ENCODE measurements around the gene CLDN7.
A peak's percentile ranks its signal among the peaks of the same experiment; 100 is the strongest.

CLDN7 gene, protein sequence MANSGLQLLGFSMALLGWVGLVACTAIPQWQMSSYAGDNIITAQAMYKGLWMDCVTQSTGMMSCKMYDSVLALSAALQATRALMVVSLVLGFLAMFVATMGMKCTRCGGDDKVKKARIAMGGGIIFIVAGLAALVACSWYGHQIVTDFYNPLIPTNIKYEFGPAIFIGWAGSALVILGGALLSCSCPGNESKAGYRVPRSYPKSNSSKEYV

GRCh38 chr17:7262192-7262934 is at the start of gene CLDN7:
TSS of gene CLDN7 (minus strand) at chr17:7262478. CDS start at chr17:7262043, 435 bp downstream.
- TF ChIP-seq, protein P1, sequence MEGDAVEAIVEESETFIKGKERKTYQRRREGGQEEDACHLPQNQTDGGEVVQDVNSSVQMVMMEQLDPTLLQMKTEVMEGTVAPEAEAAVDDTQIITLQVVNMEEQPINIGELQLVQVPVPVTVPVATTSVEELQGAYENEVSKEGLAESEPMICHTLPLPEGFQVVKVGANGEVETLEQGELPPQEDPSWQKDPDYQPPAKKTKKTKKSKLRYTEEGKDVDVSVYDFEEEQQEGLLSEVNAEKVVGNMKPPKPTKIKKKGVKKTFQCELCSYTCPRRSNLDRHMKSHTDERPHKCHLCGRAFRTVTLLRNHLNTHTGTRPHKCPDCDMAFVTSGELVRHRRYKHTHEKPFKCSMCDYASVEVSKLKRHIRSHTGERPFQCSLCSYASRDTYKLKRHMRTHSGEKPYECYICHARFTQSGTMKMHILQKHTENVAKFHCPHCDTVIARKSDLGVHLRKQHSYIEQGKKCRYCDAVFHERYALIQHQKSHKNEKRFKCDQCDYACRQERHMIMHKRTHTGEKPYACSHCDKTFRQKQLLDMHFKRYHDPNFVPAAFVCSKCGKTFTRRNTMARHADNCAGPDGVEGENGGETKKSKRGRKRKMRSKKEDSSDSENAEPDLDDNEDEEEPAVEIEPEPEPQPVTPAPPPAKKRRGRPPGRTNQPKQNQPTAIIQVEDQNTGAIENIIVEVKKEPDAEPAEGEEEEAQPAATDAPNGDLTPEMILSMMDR (conservative IDR thresholded peaks at IDR 0.05; ENCODE audit: low read depth, low read length) = no peak
- no peak for DNase-seq (ENCODE audit: low read depth)
- H3K4me3 ChIP-seq (ENCODE audit: low read length) = peak within 1 kb of the TSS; percentile 34

DNA sequence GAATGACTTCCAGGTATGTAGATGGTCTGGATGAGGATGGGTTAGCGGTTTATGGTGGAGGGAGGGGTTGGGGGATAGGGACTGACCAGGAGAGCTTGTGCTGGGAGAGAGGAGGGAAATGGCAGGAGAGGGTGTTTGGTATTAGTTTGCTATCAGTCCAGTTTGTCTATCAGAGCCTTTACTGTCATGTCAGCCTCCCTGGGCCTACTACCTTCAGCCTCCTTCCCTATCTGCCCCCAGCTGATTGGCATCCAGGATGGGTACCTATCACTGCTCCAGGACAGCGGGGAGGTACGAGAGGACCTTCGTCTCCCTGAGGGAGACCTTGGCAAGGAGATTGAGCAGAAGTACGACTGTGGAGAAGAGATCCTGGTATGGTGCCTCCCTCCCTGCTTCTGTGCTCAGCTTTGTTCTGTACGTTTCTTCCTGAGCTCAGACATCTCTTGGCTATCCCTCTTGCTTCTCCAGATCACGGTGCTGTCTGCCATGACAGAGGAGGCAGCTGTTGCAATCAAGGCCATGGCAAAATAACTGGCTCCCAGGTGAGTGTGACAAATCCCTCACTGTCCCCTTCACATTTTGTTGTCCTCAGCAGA is 48.9 kb upstream of the CLDN7 start:
- no peak overlapping the region for H3K4me3 ChIP-seq (ENCODE audit: low read length)
- TF ChIP-seq, protein P1 (conservative IDR thresholded peaks at IDR 0.05; ENCODE audit: low read depth, low read length) = no peak
- no peak for DNase-seq (ENCODE audit: low read depth)

DNA sequence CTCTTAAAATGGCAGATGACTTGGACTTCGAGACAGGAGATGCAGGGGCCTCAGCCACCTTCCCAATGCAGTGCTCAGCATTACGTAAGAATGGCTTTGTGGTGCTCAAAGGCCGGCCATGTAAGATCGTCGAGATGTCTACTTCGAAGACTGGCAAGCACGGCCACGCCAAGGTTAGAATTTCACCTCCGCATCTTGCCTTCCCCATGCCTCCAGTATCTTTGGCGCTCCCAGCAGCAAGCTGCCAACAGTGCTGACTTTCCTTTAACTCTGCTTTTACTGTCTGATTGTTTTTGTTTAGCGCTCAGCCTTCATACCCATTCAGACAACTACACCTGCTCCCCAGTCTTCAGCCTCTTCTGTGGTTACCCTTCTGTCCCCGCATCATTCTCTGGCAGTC is 47.4 kb upstream of the CLDN7 start:
- TF ChIP-seq, protein P1 (conservative IDR thresholded peaks at IDR 0.05; ENCODE audit: low read depth, low read length) = no peak
- H3K4me3 ChIP-seq (ENCODE audit: low read length) = peak overlapping the region; percentile 2
- DNase-seq (ENCODE audit: low read depth) = no peak

GRCh38 chr17:7308625-7309433 is 46.6 kb upstream of the CLDN7 start:
- TF ChIP-seq, protein P1 (conservative IDR thresholded peaks at IDR 0.05; ENCODE audit: low read depth, low read length) = no peak
- DNase-seq (ENCODE audit: low read depth) = no peak

DNA sequence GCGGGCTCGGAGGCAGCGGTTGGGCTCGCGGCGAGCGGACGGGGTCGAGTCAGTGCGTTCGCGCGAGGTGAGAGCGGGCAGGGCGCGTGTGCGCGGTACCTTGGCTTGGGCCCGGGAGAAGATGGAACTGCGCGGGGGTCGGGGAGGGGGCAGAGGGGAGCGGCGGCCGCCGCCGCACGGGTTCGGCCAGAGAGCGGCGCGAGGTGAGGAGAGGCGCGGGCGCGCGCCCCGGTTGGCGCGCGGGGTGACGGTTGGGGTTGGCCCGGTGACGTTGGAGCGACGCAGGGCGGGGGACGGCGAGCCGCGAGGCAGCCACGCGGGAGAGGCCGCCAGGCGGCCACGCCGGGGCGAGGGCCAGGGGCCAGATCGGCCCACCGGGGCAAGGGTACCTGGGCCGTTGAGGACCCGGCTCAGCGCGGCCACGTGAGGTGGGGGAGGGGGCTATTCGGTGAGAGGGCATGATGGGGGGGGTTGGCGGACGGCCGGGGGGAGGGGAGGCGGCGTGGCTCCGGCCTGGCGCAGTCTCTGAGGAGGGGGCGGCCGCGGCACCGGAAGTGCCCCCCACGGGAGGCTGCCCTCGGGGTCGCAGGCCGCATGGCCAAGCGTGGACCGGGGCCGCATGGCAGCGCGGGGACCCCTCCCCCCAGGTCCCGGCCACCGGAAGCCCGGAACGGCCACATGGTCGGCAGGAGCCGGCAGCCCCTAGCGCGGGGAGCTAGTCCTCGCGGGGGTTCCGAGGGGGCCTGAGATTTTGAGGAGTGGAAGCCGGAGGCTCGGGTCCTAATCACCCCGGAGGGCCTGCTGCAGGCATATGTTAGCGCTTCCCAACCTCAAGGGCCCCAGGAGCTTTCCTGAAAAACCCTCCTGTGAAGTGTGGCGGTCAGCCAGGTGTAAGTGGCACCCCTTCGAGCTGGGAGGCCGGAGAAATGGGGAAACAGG is 45.7 kb upstream of the CLDN7 start:
- no peak for DNase-seq (ENCODE audit: low read depth)
- peak overlapping the region; percentile 96 for H3K4me3 ChIP-seq (ENCODE audit: low read length)
- TF ChIP-seq, protein P1 (conservative IDR thresholded peaks at IDR 0.05; ENCODE audit: low read depth, low read length) = no peak

More at GRCh38 chr17:7308625-7309433, 46.6 kb upstream of the CLDN7 start:
- H3K4me3 ChIP-seq (ENCODE audit: low read length) = peak overlapping the region; percentile 96

All from retinal pigment epithelial cell (primary cell).